Caki2 (cell line): ENCODE data around the gene SCRN3. TPM values are rescaled to one million over a fixed set of nuclear protein-coding genes. Genes with fewer than 3 reads are reported as not detected.
"Not testable (repeated sequence)": the region's sequence is repeated elsewhere in the genome, so short reads cannot be mapped to it uniquely, and the experiment has no call there.

Source experiments
- DNase-seq: peaks from one replicate; pipeline ENCODE4 v3.0.0-alpha.2; 2015; ENCODE audit warnings: low read depth
- in situ Hi-C: cut with HindIII; loops from 2 replicates; pipeline ENCODE4 v1.10.0; 2016; ENCODE audit warnings: low sequenced_read_pairs, low pct_unique_long_range_greater_than_20kb, mixed read lengths
- total RNA-seq: library from RNA; depleted of rRNA; stranded (reverse); fragments of >200 nt; shearing (Covaris generic); gene quantifications from 2 replicates; pipeline ENCODE4 v1.2.3, GENCODE V29; 2014; ENCODE audit warnings: low replicate concordance; rRNA removed

Gene SCRN3, protein sequence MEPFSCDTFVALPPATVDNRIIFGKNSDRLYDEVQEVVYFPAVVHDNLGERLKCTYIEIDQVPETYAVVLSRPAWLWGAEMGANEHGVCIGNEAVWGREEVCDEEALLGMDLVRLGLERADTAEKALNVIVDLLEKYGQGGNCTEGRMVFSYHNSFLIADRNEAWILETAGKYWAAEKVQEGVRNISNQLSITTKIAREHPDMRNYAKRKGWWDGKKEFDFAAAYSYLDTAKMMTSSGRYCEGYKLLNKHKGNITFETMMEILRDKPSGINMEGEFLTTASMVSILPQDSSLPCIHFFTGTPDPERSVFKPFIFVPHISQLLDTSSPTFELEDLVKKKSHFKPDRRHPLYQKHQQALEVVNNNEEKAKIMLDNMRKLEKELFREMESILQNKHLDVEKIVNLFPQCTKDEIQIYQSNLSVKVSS
- total RNA-seq = 7.4 and 43.9 TPM in 2 replicates

DNA sequence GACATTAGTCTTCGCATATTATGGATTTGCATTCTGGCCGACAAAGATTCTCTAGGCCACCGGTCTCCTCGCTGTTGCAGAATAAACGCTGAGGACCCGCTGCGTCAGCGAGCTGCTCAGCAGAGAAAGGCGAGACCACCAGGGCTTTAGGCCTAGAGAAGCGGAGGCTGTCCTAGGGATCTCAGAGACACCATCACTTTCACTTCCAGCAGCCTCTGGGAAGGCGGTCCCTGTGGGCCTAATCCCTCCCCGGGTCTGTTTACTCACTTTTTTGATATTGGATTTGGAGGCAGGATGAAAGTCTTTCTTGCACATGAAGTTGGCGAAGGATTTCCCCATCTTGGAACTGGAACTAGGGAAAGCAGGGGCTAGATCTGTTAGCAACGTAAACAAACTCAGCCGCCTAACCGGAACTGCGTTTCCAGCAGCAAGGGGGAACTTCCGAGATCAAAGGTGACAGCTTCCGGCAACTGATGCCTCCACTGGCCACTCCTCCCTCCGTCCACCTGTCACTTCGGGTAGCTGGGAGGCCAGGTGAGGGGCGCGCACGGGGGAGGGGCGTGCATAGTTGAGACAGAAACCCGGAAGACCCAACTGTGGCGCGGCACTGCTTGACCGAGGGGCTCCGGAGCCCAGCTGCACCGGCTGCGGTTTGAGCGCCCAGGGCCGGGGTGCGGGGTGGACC is at the start of gene SCRN3:
Gene SCRN3 (plus strand): TSS at position 447 of the 685 bp plus-strand sequence. CDS start 2,554 bp downstream, outside the sequence.
- peak; percentile 79 for DNase-seq
- in situ Hi-C loops = no loop called here

DNA sequence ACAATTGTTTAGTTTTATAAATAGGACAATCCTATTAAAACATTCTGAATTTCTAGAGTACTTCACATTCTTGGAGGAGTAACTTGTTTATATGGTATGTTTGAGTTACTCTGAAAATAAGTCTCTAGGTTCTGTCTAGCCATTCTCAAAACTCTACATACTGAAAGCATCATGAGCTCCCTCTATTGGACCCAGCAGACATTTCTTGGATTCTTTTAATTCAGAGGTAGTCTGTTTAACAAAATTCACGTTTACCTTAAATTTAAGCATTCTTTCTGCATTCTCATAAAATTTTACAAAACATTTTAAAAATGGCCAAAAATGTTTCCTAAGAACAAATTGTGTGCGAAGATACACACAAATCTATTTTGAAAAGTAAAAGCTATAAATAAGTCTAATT is 45.5 kb upstream of the SCRN3 start:
- in situ Hi-C loops = no loop called here
- no peak for DNase-seq

DNA sequence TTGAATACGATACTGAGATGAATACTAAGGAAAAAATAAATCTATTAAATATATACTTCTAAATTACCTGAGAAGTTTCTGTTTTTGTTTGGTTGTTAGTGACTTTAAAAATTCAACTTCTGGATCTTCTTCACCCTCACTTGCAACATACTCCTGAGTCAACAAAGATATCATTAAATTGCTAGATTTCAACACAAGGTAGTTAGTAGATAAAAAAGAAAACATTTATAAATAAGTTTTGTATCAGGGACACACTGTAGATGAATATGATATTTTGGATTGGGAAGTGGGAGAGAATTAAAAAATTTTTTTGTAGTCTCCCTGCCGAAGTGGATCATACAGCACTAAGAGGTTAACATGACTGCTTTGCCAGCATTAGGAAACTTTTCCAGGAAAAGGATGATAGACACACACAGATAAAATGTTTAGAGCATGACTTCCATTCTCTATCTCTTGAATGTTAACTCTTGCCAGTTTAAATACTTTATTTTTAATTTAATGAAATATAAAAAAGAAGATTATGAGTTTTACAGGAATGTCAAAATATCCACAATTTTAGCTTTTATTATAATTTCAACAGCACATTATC is 44.8 kb upstream of the SCRN3 start:
- in situ Hi-C loops = no loop called here
- DNase-seq = no peak

DNA sequence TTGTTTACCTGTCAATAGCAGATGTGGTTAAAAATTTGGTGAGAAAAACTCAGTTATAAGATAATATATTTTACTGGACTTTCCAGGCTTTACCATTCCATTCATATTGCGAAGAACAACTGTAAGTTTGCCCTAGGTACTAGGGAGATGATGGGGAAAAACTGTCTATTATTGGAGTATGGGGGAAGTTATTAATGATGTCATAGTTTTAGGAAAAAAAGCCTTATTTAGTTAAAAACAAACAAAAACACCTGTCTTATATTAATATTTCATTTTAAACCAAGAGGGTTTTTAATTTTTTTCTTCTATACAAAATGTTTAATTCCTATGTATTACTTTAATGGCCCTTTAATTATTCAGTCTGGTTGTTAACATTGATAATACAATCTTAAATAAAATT is 42.5 kb upstream of the SCRN3 start:
- no peak for DNase-seq
- in situ Hi-C loops = no loop called here

DNA sequence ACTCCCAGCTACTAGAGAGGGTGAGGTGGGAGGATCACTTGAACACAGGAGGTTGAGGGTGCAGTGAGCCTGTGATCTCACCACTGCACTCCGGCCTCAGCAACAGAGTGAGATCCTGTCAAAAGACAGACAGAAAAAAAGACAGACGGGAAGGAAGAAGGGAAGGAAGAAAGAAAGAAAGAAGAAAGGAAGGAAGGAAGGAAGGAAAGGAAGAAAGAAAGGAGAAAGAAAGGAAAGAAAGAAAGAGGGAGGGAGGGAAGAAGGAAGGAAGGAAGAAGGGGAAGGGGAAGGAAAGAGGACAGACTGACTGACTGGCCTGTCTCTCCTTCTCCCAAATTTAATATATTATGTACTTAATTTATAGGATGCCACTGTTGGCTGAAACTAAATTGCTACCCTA is 39.2 kb upstream of the SCRN3 start:
- in situ Hi-C loops = no loop called here
- no peak for DNase-seq

DNA sequence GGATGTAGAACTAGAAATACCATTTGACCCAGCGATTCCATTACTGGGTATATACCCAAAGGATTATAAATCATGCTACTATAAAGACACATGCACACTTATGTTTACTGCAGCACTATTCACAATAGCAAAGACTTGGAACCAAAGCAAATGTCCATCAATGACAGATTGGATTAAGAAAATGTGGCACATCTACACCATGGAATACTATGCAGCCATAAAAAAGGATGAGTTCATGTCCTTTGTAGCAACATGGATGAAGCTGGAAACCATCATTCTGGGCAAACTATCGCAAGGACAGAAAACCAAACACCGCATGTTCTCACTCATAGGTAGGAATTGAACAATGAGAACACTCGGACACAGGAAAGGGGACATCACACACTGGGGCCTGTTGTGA is 35.9 kb upstream of the SCRN3 start:
- DNase-seq, in situ Hi-C loops: not testable (repeated sequence)

DNA sequence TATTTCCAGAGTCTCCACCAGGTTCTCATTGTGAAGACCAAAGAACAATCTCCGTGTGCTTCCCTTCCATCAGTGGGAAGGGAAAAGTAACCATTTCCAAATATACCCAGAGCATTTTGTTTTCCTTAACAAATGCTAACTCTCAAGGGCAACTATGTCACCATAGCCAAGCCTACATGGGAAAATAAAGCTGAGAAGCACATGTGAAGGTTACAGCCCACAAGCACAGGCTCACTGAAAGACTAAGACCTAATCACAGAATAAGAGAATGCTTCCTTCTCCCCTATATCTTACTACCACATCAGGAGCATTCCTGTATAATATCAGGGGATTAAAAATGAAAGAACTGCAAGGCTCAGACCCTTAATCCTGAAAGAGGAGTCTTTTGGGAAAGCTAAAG is 32.6 kb upstream of the SCRN3 start:
- no peak for DNase-seq
- in situ Hi-C loops = no loop called here

DNA sequence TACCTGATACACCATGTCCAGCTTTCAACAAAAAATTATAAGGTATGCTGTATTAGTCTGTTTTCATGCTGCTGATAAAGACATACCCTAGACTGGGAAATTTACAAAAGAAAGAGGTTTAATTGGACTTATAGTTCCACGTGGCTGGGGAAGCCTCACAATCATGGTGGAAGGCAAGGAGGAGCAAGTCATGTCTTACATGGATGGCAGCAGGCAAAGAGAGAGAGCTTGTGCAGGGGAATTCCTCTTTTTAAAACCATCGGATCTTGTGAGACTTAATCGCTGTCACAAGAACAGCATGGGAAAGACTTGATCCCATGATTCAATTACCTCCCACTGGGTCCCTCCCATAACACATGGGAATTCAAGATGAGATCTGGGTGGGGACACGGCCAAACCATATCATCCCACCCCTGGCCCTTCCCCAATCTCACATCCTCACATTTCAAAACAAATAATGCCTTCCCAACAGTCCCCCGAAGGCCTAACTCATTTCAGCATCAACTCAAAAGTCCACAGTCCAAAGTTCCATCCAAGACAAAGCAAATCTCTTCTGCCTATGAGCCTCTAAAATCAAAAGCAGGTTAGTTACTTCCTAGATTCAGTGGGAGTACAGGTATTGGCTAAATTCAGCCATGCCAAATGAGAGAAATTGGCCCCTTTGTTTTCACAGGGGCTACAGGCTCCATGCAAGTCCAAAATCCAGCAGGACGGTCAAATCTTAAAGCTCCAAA is 31.9 kb upstream of the SCRN3 start:
- DNase-seq, in situ Hi-C loops: not testable (repeated sequence)

DNA sequence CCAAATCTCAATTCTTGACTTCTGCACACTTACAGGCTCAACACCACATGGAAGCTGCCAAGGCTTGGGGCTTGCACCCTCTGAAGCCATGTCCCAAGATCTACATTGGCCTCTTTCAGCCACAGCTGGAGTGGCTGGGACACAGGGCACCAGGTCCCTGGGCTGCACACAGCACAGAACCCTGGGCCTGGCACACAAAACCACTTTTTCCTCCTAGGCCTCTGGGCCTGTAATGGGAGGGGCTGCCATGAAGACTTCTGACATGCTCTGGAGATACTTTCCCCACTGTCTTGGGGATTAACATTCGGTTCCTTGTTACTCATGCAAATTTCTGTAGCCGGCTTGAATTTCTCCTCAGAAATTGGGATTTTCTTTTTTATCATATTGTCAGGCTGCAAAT is 30.9 kb upstream of the SCRN3 start:
- in situ Hi-C loops = no loop called here
- no peak for DNase-seq

DNA sequence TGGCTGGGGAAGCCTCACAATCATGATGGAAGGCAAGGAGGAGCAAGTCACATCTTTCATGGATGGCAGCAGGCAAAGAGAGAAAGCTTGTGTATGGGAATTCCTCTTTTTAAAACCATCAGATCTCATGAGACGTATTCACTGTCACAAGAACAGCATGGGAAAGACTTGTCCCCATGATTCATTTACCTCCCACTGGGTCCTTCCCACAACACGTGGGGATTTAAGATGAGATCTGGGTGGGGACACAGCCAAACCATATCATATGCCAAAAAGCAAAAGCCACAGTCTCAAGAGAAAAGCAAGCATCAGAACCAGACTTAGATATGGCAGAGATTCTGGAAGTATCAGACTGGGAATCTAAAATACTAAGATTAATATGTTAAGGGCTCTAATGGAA is 30.0 kb upstream of the SCRN3 start:
- no peak for DNase-seq
- in situ Hi-C loops = no loop called here

DNA sequence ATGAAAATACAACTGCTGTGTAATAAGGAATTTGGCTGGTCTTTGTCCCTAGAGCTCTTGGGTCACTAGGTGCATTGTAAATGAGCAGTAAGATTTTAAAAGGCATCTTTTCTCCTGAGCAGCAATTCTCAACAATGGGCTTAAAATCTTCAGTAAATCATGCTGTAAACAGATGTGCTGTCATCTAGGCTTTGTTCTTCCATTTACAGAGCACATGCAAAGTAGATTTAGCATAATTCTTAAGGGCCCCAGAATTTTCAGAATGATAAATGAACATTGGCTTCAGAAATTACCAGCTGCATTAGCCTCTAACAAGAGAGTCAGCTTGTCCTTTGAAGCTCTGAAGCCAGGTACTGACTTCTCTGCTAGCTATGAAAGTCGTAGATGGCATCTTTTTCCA is 26.8 kb upstream of the SCRN3 start:
- in situ Hi-C loops = no loop called here
- no peak for DNase-seq

DNA sequence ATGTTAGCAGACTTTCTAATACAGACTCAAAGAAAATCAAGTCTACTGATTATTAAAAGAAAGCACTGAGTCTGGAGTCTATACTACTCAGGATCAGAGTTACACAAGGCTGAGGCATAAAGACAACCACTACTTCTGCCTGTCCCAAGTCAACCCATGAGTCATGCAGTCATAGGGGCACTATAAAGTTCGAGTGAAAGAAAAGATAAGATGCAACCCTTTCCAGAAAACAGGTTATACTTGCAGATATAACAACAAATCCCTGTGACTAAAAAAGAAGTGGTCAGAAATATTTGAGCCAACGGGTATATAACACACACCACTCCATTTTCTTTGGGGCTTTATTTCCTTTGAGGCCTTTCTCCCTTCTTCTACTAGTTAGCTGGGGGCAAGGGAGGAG is 18.6 kb upstream of the SCRN3 start:
- in situ Hi-C loops = no loop called here
- no peak for DNase-seq

DNA sequence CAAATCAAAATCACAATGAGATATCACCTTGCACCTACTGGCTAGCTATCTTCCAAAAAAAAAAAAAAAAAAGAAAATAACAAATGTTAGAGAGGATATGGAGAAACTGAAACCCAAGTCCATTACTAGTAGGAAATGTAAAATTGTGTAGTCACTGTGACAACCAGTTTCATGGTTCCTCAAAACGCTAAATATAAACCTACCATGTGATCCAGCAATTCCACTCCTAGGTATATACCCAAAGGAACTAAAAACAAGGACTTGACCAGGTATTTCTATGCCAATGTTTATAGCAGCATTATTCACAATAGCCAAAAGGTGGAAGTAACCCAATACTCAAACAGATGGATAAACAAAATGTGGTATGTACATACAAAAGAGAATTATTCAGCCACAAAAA is 11.7 kb upstream of the SCRN3 start:
- no peak for DNase-seq
- in situ Hi-C loops = no loop called here

DNA sequence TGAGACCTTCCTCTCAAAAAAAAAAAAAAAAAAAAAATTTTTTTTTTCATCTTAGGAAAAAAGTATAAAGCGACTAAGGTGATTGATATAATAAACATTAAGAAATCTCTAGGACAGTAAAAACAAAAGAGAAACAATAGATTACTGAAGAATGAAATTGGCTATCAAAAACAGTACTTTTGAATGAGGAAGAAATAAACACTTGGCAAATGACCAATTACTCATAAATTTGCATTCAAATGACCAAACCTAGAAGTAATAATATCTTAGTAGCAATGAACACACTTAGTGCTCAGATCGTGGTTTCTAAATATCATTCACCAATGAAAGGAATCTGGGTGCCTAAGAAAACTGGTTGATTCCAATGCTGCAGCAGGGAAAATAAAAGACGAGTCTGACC is 10.3 kb upstream of the SCRN3 start:
- in situ Hi-C loops = no loop called here
- no peak for DNase-seq

DNA sequence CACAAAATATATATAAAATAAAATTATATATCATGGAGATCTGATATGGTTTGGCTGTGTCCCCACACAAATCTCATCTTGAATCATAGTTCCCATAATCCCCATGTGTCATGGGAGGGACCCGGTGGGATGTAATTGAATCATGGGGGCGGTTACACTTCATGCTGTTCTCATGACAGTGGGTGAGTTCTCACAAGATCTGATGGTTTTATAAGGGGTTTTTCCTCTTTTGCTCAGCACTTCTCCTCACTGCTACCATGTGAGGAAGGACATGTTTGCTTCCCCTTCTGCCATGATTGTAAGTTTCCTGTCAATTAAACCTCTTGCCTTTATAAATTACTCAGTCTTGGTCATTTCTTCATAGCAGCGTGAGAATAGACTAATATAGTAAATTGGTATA is 6.8 kb upstream of the SCRN3 start:
- in situ Hi-C loops, DNase-seq: not testable (repeated sequence)

DNA sequence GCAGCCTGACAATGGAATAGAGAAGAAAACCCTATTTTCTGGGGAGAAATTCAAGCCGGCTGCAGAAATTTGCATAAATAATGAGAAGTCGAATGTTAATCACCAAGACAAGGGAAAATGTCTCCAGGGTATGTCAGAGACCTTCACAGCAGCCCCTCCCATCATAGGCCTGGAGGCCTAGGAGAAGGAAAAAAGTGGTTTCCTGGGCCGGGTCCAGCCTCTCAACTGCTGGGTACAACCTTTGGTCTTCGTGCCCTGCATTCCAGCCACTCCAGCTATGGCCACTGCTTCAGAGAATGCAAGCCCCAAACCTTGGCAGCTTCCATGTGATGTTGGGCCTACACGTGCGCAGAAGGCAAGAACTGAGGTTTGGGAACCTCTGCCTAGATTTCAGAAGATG is 6.0 kb upstream of the SCRN3 start:
- DNase-seq = no peak
- in situ Hi-C loops = no loop called here

DNA sequence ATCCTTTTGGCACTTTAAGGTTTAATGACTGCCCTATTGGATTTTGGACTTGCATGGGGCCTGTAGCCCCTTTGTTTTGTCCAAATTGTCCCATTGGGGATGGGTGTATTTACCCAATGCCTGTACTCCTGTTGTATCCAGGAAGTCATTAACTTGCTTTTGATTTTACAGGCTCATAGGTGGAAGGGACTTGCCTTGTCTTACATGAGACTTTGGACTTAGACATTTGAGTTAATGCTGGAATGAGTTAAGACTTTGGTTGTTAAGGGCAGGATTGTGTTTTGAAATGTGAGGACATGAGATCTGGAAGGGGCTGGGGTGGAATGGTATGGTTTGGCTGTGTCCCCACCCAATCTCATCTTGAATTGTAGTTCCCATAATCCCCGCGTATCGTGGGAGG is 5.2 kb upstream of the SCRN3 start:
- DNase-seq, in situ Hi-C loops: not testable (repeated sequence)

DNA sequence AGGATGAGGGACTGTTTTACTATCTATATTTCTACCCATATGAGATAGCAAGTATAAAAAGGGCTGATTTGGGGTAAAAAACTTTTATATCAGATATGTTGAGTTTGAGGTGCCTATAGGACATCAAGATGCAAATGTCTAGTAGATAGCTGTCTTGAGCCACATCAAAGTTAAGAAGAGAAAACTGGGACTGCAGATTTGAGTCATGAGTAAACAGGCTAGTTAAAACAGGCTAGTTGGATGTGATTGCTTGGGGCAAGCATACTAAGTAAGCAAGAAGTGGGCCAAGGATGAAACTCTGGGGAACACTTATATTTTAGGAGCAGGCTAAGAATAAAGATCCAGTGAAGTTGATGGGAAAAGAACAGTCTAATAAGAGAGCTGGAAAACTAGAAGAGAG is 2.8 kb upstream of the SCRN3 start:
- in situ Hi-C loops = no loop called here
- no peak for DNase-seq
